Frontal cortex (tissue), 1 donor: ENCODE measurements around the gene GRXCR1. TPM values are rescaled to one million over a fixed set of nuclear protein-coding genes. Genes with fewer than 3 reads are reported as not detected.

Experiments used
- small RNA-seq: library from RNA; depleted of rRNA; stranded (forward); fragments of <200 nt; gene quantifications from one replicate; pipeline ENCODE3, GENCODE V24; 2014
- total RNA-seq: library from RNA; depleted of rRNA; stranded (reverse); fragments of >200 nt; gene quantifications from one replicate; pipeline ENCODE4 v1.2.3, GENCODE V29; 2014

GRXCR1 gene
- total RNA-seq, 1 donor from 2014 or later = not detected

Small RNA genes within 50 kb of the gene (small RNA-seq; reads per million reads assigned to genes)
- gene RN7SKP82 = not detected

Other genes starting within 250 kb of the GRXCR1 start
- 171 TPM for gene ATP8A1, start 235.6 kb upstream of the GRXCR1 start, total RNA-seq